ENCODE results near the gene SLCO4A1.

GRCh38 chr20:62643521-62644043, 1.3 kb downstream of the SLCO4A1 start:
- TF ChIP-seq CTCF (IDR thresholded peaks at IDR 0.05) = no peak
- TF ChIP-seq POLR2A (IDR thresholded peaks at IDR 0.05) = no peak
